ENCODE measurements around the gene AREL1. TPM values are rescaled to one million over a fixed set of nuclear protein-coding genes. Genes with fewer than 3 reads are reported as not detected.

The AREL1 gene
- total RNA-seq, 1 experiment from 2014 or later, result 34.2 TPM

GRCh38 chr14:74616996-74617700 lies 95.7 kb downstream of the AREL1 start:
- no peak overlapping the region for H3K27ac ChIP-seq (ENCODE audit: insufficient read length, low read depth, low read length)
- H4K5ac ChIP-seq (ENCODE audit: insufficient read length, low read depth, low read length), result no peak overlapping the region
- no peak overlapping the region for H3K27ac Mint-ChIP-seq
- H3K4me2 ChIP-seq (ENCODE audit: insufficient read depth, insufficient read length, low read length), result no peak overlapping the region
- H3K56ac ChIP-seq (ENCODE audit: insufficient read length, low read depth, low read length), result no peak overlapping the region
- no peak for TF ChIP-seq CTCF (conservative IDR thresholded peaks at IDR 0.05)
- no peak overlapping the region for H2BK15ac ChIP-seq (ENCODE audit: low read depth, low read length)
- no peak overlapping the region for H3K14ac ChIP-seq (ENCODE audit: insufficient read depth, low read length)
- peaks cover 5% of the 10 kb centered on the region; the same call in 1 of the 2 replicates for H3K4me1 ChIP-seq (ENCODE audit: insufficient read depth, low read length)
- peaks cover 40% of the 10 kb centered on the region for H3K27me3 Mint-ChIP-seq (ENCODE audit: low read depth)
- H3K18ac ChIP-seq (ENCODE audit: insufficient read length, low read depth, low read length), result peak overlapping the region; percentile 15
- no peak overlapping the region for H4K91ac ChIP-seq (ENCODE audit: insufficient read length, low read depth, low read length)
- no CpG with 5 or more reads among the region's 13 CpGs for WGBS (ENCODE audit: extremely low coverage, insufficient read length, low lambda C conversion rate)
- H2BK5ac ChIP-seq (ENCODE audit: insufficient read length, low read length), result no peak overlapping the region
- no peaks in the 10 kb centered on the region for H3K9me3 ChIP-seq (ENCODE audit: control insufficient read depth, low read depth, low read length)
- H2AFZ ChIP-seq (ENCODE audit: low read length), result no peak overlapping the region
- no peak overlapping the region for H3K9ac ChIP-seq (ENCODE audit: extremely low read depth, insufficient read length, low read length)
- no peak overlapping the region for H3T11ph ChIP-seq (ENCODE audit: low read length)
- peaks cover 0 to 3% of the 10 kb centered on the region in 2 experiments; a peak in 2 of 5 replicates for H3K9me3 Mint-ChIP-seq
- H2BK20ac ChIP-seq (ENCODE audit: low read depth, low read length, poor library complexity, severe bottlenecking), result no peak overlapping the region
- H3K27me3 ChIP-seq (ENCODE audit: insufficient read depth, low read length), result no peaks in the 10 kb centered on the region
- no peaks in the 10 kb centered on the region for H3K79me1 ChIP-seq (ENCODE audit: insufficient read depth, low read depth, low read length, poor library complexity, severe bottlenecking)
- H3K4me3 Mint-ChIP-seq, result no peak overlapping the region
- DNase-seq, result no peak
- no peaks in the 10 kb centered on the region for H3K79me2 ChIP-seq (ENCODE audit: insufficient read depth, low read length)
- H2BK12ac ChIP-seq (ENCODE audit: insufficient read length, low read depth, low read length), result no peak overlapping the region
- H2AK5ac ChIP-seq (ENCODE audit: insufficient read length, low read length), result no peak overlapping the region
- peaks cover 0 to 3% (median 0%) of the 10 kb centered on the region in 3 experiments; a peak in 2 of 7 replicates for H3K36me3 Mint-ChIP-seq (ENCODE audit: insufficient read depth in 1 of 3, low read depth in 3 of 3)
- H3K23me2 ChIP-seq (ENCODE audit: insufficient read length, low read depth, low read length, poor library complexity, severe bottlenecking), result peaks cover 2% of the 10 kb centered on the region
- peaks cover 25 to 38% of the 10 kb centered on the region in 2 experiments for H3K4me1 Mint-ChIP-seq
- H4K20me1 ChIP-seq (ENCODE audit: control insufficient read depth, insufficient read depth, insufficient read length), result no peaks in the 10 kb centered on the region
- no peak overlapping the region for H2BK120ac ChIP-seq (ENCODE audit: low read depth, low read length, poor library complexity, severe bottlenecking)
- H4K8ac ChIP-seq (replicated peaks; ENCODE audit: insufficient read length, low read depth, low read length), result no peak overlapping the region
- H3K4ac ChIP-seq (ENCODE audit: low read depth, low read length), result no peak overlapping the region
- no peak overlapping the region for H3K23ac ChIP-seq (ENCODE audit: insufficient read length, low read depth, low read length)
